ENCODE data around the gene GPR37L1.

The GPR37L1 gene

DNA sequence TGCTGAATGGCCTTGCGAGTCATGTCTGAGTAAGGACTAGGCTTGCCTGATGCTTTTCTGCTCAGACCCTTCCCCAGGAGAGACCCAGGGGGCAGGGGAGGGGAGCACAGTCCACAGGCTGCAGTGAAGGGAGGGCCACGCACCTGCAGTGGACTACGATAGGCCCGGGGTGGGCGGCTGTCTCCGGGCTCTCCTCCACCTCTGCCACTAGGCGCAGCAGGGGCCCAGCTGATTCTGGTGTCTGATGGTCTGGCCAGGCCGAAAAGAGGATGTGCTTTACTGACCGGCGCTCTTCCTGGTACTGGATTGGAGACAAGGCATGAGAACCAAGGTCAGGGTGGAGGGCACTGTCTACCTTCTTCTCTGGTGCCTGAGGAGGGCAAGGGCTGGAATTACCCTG is 29.7 kb downstream of the GPR37L1 start:
- no peaks in the 10 kb centered on the region for H3K27me3 ChIP-seq (ENCODE audit: control insufficient read depth in 1 of 2, insufficient read depth in 2 of 2, low read length in 2 of 2)
- H3K4me3 ChIP-seq (ENCODE audit: low read depth in 1 of 2, low read length in 2 of 2) = no peak overlapping the region
- H3K4me1 ChIP-seq (ENCODE audit: control insufficient read depth in 1 of 2, insufficient read depth in 2 of 2, low read length in 2 of 2) = peaks cover 9% of the 10 kb centered on the region in 2 donors
- no peak overlapping the region for H3K9ac ChIP-seq (ENCODE audit: low read depth in 1 of 2, low read length in 2 of 2)
- H3K27ac ChIP-seq (ENCODE audit: low read depth, low read length) = no peak overlapping the region
- no peaks in the 10 kb centered on the region for H3K9me3 ChIP-seq (ENCODE audit: control insufficient read depth in 1 of 2, low read length in 2 of 2)
- peaks cover 0 to 7% of the 10 kb centered on the region in 2 donors for H3K36me3 ChIP-seq (ENCODE audit: control insufficient read depth in 1 of 2, insufficient read depth in 2 of 2, low read length in 2 of 2)

DNA sequence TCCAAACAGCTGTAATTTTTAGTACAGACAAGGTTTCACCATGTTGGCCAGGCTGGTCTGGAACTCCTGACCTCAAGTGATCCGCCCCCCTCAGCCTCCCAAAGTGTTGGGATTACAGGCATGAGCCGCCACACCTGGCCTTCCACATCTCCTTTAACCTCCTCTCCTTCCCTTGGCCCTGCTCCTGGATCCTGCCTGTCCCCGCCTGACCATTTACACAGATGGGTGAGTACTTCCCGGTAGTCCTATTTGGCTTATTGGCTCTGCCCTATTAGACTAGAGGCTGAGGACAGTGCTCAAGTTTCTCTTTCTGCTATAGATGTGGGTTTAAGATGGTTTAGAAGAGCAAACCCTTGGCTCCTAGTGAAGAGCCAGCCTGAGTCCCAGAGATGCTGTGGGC is 30.6 kb downstream of the GPR37L1 start:
- no peak overlapping the region for H3K27ac ChIP-seq (ENCODE audit: low read depth, low read length)
- H3K36me3 ChIP-seq (ENCODE audit: control insufficient read depth in 1 of 2, insufficient read depth in 2 of 2, low read length in 2 of 2) = peaks cover 0 to 7% of the 10 kb centered on the region in 2 donors
- no peaks in the 10 kb centered on the region for H3K27me3 ChIP-seq (ENCODE audit: control insufficient read depth in 1 of 2, insufficient read depth in 2 of 2, low read length in 2 of 2)
- peaks cover 9 to 12% of the 10 kb centered on the region in 2 donors for H3K4me1 ChIP-seq (ENCODE audit: control insufficient read depth in 1 of 2, insufficient read depth in 2 of 2, low read length in 2 of 2)
- H3K9me3 ChIP-seq (ENCODE audit: control insufficient read depth in 1 of 2, low read length in 2 of 2) = no peaks in the 10 kb centered on the region
- no peak overlapping the region for H3K4me3 ChIP-seq (ENCODE audit: low read depth in 1 of 2, low read length in 2 of 2)
- no peak overlapping the region for H3K9ac ChIP-seq (ENCODE audit: low read depth in 1 of 2, low read length in 2 of 2)

DNA sequence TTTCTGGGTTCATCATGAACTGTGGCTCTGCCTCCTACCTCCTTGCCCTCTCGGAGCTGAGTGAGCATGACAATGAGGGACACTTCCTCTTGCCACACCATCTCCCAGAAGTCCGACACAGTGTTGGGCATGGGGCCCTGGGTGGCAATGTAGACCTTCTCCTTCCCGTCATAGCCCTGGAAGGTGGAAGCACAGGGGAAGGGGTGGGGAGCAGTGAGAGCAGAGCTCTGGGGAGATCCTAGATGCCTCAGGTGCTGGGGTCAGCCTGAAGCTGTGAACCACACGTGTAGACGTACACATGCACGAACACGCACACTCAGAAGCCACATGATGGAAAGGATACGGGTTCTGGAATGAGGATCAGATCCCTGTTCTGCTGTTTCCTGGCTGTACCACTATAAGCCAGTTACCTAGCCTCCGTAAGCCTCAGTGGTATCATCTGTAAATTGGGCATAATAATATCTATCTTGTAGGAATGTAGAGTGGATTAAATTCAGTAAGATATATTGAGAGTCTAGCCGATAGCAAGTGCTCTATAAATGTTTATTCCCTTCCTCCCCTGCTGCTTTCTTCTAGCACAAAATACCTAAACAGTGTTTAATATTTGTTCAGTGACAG is 31.5 kb downstream of the GPR37L1 start:
- Histone ChIP-seq H3K27ac (ENCODE audit: low read depth, low read length) (no peak overlapping the region), H3K27me3 (ENCODE audit: control insufficient read depth in 1 of 2, insufficient read depth in 2 of 2, low read length in 2 of 2) (no peaks in the 10 kb centered on the region)

DNA sequence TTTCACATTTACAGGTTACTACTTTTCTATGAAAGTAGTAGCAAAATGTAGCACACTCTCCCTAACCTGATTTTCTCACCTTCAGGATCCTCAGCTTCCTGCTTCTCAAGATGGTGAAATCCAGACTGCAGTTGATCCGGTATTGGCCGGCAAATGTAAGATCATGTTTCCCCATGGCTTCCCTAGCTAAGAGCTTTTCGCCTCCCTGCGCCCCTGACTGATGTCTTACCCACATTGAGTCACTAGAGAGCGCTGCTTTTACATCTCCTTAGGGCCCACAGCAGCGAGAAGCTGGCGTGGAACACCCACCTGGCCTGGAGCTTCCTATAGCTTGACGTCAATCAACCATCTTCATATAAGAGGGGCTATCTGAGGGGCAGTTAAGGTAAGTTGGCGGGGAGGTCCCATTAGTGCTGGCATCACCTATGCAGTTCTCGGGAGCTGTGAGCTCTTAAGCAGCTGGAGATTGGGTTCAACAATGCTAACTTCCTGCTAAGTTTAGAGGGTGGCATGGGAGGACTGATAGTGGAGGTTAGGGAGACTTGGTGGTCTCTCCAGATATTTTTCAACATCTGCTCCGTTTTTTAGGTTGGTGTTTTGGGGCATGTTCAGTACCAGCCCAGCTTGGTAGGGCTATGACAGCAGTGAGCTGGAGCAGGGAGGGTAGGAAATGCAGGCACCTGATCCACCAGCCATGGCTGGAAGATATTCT is 32.2 kb downstream of the GPR37L1 start:
- Histone ChIP-seq H3K9ac (ENCODE audit: low read depth in 1 of 2, low read length in 2 of 2) (no peak overlapping the region), H3K27ac (ENCODE audit: low read depth, low read length) (no peak overlapping the region), H3K27me3 (ENCODE audit: control insufficient read depth in 1 of 2, insufficient read depth in 2 of 2, low read length in 2 of 2) (no peaks in the 10 kb centered on the region), H3K4me3 (ENCODE audit: low read depth in 1 of 2, low read length in 2 of 2) (no peak overlapping the region), H3K9me3 (ENCODE audit: control insufficient read depth in 1 of 2, low read length in 2 of 2) (no peaks in the 10 kb centered on the region), H3K4me1 (ENCODE audit: control insufficient read depth in 1 of 2, insufficient read depth in 2 of 2, low read length in 2 of 2) (peaks cover 9 to 12% of the 10 kb centered on the region in 2 donors), H3K36me3 (ENCODE audit: control insufficient read depth in 1 of 2, insufficient read depth in 2 of 2, low read length in 2 of 2) (peaks cover 0 to 7% of the 10 kb centered on the region in 2 donors)

More for the DNA sequence above, 31.5 kb downstream of the GPR37L1 start:
- Histone ChIP-seq H3K4me1 (ENCODE audit: control insufficient read depth in 1 of 2, insufficient read depth in 2 of 2, low read length in 2 of 2) (peaks cover 9 to 12% of the 10 kb centered on the region in 2 donors), H3K36me3 (ENCODE audit: control insufficient read depth in 1 of 2, insufficient read depth in 2 of 2, low read length in 2 of 2) (peaks cover 0 to 7% of the 10 kb centered on the region in 2 donors), H3K9ac (ENCODE audit: low read depth in 1 of 2, low read length in 2 of 2) (no peak overlapping the region), H3K9me3 (ENCODE audit: control insufficient read depth in 1 of 2, low read length in 2 of 2) (no peaks in the 10 kb centered on the region), H3K4me3 (ENCODE audit: low read depth in 1 of 2, low read length in 2 of 2) (no peak overlapping the region)

DNA sequence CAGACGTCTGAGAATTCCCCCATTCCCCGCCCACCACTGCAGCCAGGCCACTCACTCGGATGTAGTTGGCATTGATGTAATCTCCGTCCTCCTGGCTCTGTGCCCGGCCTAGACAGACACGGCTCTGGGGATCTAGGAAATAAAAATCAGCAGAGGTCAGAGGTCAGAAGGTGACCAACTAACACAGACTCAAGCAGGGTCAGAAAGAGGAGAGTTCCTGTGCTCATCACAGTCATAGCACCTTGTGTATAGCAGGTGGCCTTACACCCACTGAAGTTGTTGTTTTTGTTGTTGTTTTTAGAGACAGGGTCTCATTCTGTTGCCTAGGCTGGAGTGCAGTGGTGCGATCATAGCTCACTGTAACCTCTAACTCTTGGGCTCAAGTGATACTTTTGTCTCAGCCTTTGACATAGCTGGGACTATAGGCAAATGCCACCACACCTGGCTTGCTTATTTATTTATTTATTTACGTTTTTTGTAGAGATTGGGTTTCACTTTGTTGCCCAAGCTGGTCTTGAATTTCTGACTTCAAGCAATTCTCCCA is 32.8 kb downstream of the GPR37L1 start:
- Histone ChIP-seq H3K27ac (ENCODE audit: low read depth, low read length) (no peak overlapping the region), H3K4me1 (ENCODE audit: control insufficient read depth in 1 of 2, insufficient read depth in 2 of 2, low read length in 2 of 2) (peaks cover 9 to 16% of the 10 kb centered on the region in 2 donors), H3K36me3 (ENCODE audit: control insufficient read depth in 1 of 2, insufficient read depth in 2 of 2, low read length in 2 of 2) (peaks cover 0 to 7% of the 10 kb centered on the region in 2 donors), H3K27me3 (ENCODE audit: control insufficient read depth in 1 of 2, insufficient read depth in 2 of 2, low read length in 2 of 2) (no peaks in the 10 kb centered on the region), H3K4me3 (ENCODE audit: low read depth in 1 of 2, low read length in 2 of 2) (no peak overlapping the region), H3K9ac (ENCODE audit: low read depth in 1 of 2, low read length in 2 of 2) (no peak overlapping the region), H3K9me3 (ENCODE audit: control insufficient read depth in 1 of 2, low read length in 2 of 2) (no peaks in the 10 kb centered on the region)

GRCh38 chr1:202156590-202156989 is 33.9 kb downstream of the GPR37L1 start:
- Histone ChIP-seq H3K9me3 (ENCODE audit: control insufficient read depth in 1 of 2, low read length in 2 of 2) (no peaks in the 10 kb centered on the region), H3K36me3 (ENCODE audit: control insufficient read depth in 1 of 2, insufficient read depth in 2 of 2, low read length in 2 of 2) (peaks cover 0 to 7% of the 10 kb centered on the region in 2 donors), H3K27me3 (ENCODE audit: control insufficient read depth in 1 of 2, insufficient read depth in 2 of 2, low read length in 2 of 2) (no peaks in the 10 kb centered on the region), H3K9ac (ENCODE audit: low read depth in 1 of 2, low read length in 2 of 2) (no peak overlapping the region), H3K27ac (ENCODE audit: low read depth, low read length) (no peak overlapping the region), H3K4me3 (ENCODE audit: low read depth in 1 of 2, low read length in 2 of 2) (no peak overlapping the region), H3K4me1 (ENCODE audit: control insufficient read depth in 1 of 2, insufficient read depth in 2 of 2, low read length in 2 of 2) (peaks cover 9 to 21% of the 10 kb centered on the region in 2 donors)

DNA sequence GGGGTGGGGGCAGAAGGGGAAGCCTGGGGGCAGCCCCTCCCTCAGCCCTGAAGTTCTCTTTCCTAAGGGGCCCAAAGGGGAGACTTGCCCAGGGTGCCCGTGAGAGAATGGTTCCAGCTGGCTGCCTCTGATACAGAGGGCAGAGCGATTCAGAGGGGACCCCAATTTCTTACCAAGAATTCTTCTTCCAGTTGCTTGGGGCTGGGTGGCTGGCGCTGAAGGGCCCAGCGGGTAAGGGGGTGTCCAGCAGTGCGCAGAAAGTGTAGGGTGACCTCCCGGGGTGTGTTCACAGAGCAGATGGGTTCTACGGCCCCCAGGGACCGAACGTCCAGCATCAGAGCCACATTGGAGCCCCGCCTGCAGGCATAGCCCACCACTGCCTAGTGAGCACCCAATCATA is 35.2 kb downstream of the GPR37L1 start:
- H3K4me1 ChIP-seq (ENCODE audit: control insufficient read depth in 1 of 2, insufficient read depth in 2 of 2, low read length in 2 of 2) = peaks cover 18 to 28% of the 10 kb centered on the region in 2 donors
- H3K27me3 ChIP-seq (ENCODE audit: control insufficient read depth in 1 of 2, insufficient read depth in 2 of 2, low read length in 2 of 2) = no peaks in the 10 kb centered on the region
- peaks cover 0 to 7% of the 10 kb centered on the region in 2 donors for H3K36me3 ChIP-seq (ENCODE audit: control insufficient read depth in 1 of 2, insufficient read depth in 2 of 2, low read length in 2 of 2)
- no peaks in the 10 kb centered on the region for H3K9me3 ChIP-seq (ENCODE audit: control insufficient read depth in 1 of 2, low read length in 2 of 2)
- H3K27ac ChIP-seq (ENCODE audit: low read depth, low read length) = no peak overlapping the region
- H3K4me3 ChIP-seq (ENCODE audit: low read depth in 1 of 2, low read length in 2 of 2) = no peak overlapping the region
- H3K9ac ChIP-seq (ENCODE audit: low read depth in 1 of 2, low read length in 2 of 2) = no peak overlapping the region

DNA sequence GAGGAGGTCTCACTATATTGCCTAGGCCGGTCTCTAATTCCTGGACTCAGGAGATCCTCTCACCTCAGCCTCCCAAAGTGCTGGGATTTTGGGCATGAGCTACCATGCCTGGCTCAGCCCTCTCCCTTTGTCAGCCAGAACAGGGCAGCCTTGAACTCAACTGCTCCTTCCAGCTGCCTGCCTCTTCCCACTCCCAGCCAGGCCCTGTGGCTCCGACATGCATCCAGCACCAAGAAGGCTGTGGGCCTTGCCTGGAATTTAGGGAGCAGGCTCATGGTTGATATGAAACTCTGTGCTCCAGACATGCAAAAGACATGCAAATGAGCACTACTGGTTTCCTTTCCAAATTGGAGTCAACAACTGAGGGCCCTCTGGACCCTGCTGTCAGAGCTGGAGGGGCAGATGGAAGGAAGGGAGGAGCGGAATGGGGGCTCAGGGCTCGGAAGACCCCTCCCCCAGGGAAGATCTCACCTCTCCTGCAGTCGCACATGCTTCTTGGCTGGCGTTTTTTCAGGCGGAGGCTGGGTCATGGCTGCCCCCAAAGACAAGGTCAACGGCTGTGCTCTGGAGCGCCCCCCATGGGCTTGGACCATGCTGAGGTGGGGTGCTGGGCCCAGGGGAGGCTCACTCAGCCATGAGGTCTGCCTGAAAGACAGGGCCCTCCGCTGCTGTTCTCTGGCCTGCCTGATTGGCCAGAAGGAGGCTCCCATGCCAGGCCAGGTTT is 36.3 kb downstream of the GPR37L1 start:
- peaks cover 22 to 38% of the 10 kb centered on the region in 2 donors for H3K4me1 ChIP-seq (ENCODE audit: control insufficient read depth in 1 of 2, insufficient read depth in 2 of 2, low read length in 2 of 2)
- peak overlapping the region; percentile 56 to 63 for H3K4me3 ChIP-seq (ENCODE audit: low read depth in 1 of 2, low read length in 2 of 2)
- no peaks in the 10 kb centered on the region for H3K9me3 ChIP-seq (ENCODE audit: control insufficient read depth in 1 of 2, low read length in 2 of 2)
- peaks cover 0 to 4% of the 10 kb centered on the region in 2 donors for H3K36me3 ChIP-seq (ENCODE audit: control insufficient read depth in 1 of 2, insufficient read depth in 2 of 2, low read length in 2 of 2)
- H3K27ac ChIP-seq (ENCODE audit: low read depth, low read length) = peak overlapping the region; percentile 1
- H3K9ac ChIP-seq (ENCODE audit: low read depth in 1 of 2, low read length in 2 of 2) = peak overlapping the region; percentile 28 to 79
- H3K27me3 ChIP-seq (ENCODE audit: control insufficient read depth in 1 of 2, insufficient read depth in 2 of 2, low read length in 2 of 2) = no peaks in the 10 kb centered on the region

DNA sequence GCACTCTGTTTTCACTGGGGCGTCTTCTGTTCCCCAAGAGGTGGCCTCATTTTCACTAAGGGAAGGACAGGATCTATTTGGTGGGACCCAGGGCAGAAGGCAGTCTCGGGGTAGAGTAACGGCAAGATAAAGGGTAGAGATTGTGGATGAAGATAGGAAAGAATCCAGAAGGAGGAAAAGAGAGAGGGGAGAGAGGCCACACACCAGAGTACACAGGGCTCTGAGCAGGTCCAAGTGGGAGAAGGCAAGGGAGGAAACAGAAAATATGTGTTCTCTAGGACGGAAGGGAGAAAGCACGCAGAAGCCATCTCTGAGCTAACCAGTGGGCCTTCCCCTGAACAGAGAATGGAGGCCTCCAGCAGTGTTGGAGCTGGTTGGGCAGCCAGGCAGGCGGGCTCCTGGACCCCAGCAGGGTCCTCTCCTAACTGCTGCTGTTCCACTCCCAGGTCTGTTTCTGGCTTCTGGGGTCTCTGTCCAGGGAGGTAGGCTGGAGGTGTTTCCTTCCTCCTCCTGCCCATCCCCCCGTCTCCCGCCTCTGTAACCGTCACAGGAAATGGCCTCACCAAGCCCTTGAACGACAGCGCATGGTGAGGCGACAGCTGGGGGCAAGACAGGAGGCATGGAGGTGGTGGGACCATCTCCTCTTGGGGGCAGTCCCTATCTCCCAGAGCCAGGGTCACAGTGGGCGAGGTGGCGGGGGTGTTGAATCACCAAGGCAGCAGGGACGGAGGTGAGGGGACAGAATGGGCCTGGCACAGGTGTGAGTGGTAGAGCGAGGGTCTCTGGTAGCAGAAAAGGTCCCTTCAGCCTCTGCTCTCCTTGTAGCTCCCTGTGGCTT is 37.0 kb downstream of the GPR37L1 start:
- Histone ChIP-seq H3K4me3 (ENCODE audit: low read depth in 1 of 2, low read length in 2 of 2) (peak overlapping the region; percentile 56 to 63), H3K36me3 (ENCODE audit: control insufficient read depth in 1 of 2, insufficient read depth in 2 of 2, low read length in 2 of 2) (no peaks in the 10 kb centered on the region), H3K9me3 (ENCODE audit: control insufficient read depth in 1 of 2, low read length in 2 of 2) (no peaks in the 10 kb centered on the region), H3K9ac (ENCODE audit: low read depth in 1 of 2, low read length in 2 of 2) (peak overlapping the region; percentile 28 to 79), H3K27ac (ENCODE audit: low read depth, low read length) (peak overlapping the region; percentile 56), H3K27me3 (ENCODE audit: control insufficient read depth in 1 of 2, insufficient read depth in 2 of 2, low read length in 2 of 2) (no peaks in the 10 kb centered on the region), H3K4me1 (ENCODE audit: control insufficient read depth in 1 of 2, insufficient read depth in 2 of 2, low read length in 2 of 2) (peaks cover 22 to 44% of the 10 kb centered on the region in 2 donors)

All from duodenal mucosa (tissue), 2 donors.